ENCODE data around the gene MTCL1. TPM values are rescaled to one million over a fixed set of nuclear protein-coding genes. Genes with fewer than 3 reads are reported as not detected.

The MTCL1 gene
- total and polyA plus RNA-seq, 2 of the 8 experiments (the other 6 are each of a cell fraction or from before 2014, with no cell fraction given), result 16.6 to 60.8 TPM

- H3K79me1 ChIP-seq (ENCODE audit: low read depth, low read length), result no peaks in the 10 kb centered on the region; the same call in 1 of the 2 replicates
- H2BK15ac ChIP-seq (ENCODE audit: low read length), result no peak overlapping the region
- DNase-seq (ENCODE audit: low read depth in 1 of 2, low spot score in 2 of 2) (no peak), FAIRE-seq (no peak)
- H2BK12ac ChIP-seq (ENCODE audit: low read depth, low read length), result no peak overlapping the region
- no peak overlapping the region for H2AFZ ChIP-seq (ENCODE audit: low read length)
- H2AK5ac ChIP-seq (ENCODE audit: low read depth, low read length), result no peak overlapping the region
- H4K20me1 ChIP-seq (replicated peaks in 1 of 2; ENCODE audit: control insufficient read depth in 1 of 2, insufficient read depth in 2 of 2, low read length in 2 of 2), result no peaks in the 10 kb centered on the region
- H3K23me2 ChIP-seq (ENCODE audit: low read depth, low read length), result no peaks in the 10 kb centered on the region
- CTCF ChIA-PET (ENCODE audit: partially characterized antibody), result no interaction called here
- H3K4me3 ChIP-seq (ENCODE audit: extremely low read depth in 1 of 4, insufficient read depth in 2 of 4, low read depth in 3 of 4, low read length in 4 of 4), result no peak overlapping the region
- no peak overlapping the region for H3K27ac ChIP-seq (ENCODE audit: low read depth, low read length)
- no peak overlapping the region for H3K4ac ChIP-seq (replicated peaks; ENCODE audit: insufficient read length, low read depth, low read length)
- peaks cover 0 to 6% (median 3%) of the 10 kb centered on the region in 4 experiments; a peak in 5 of 7 replicates for H3K4me1 ChIP-seq (replicated peaks in 1 of 4; ENCODE audit: control insufficient read depth in 3 of 4, insufficient read depth in 4 of 4, low read length in 3 of 4)
- 95% methylated on average over 4 of the region's 4 CpGs; no CpG with 5 or more reads in 1 of the 2 experiments for WGBS, 2 experiments (ENCODE audit: extremely low coverage in 1 of 2, insufficient coverage in 1 of 2, insufficient read length in 1 of 2, insufficient replicate concordance in 2 of 2, low coverage in 1 of 2, low lambda C conversion rate in 2 of 2, missing lambda C conversion rate in 1 of 2)
- H3K56ac ChIP-seq (replicated peaks; ENCODE audit: insufficient read length, low read depth, low read length), result no peak overlapping the region
- no peak overlapping the region for H3K9ac ChIP-seq (replicated peaks in 1 of 4; ENCODE audit: extremely low read depth in 1 of 4, low read depth in 3 of 4, low read length in 3 of 4)
- H2BK120ac ChIP-seq (replicated peaks; ENCODE audit: low read depth, low read length), result no peak overlapping the region
- TF ChIP-seq CTCF (IDR thresholded peaks at IDR 0.05; ENCODE audit: control extremely low read depth in 1 of 3, insufficient read depth in 1 of 3, low read depth in 1 of 3, low read length in 3 of 3) (no peak), USF2 (IDR thresholded peaks at IDR 0.05; ENCODE audit: low read length) (no peak), POLR2A (IDR thresholded peaks at IDR 0.05; ENCODE audit: control extremely low read depth in 1 of 2, low read depth in 2 of 2, low read length in 2 of 2) (no peak), BACH1 (IDR thresholded peaks at IDR 0.05; ENCODE audit: low read length) (no peak), CTBP2 (IDR thresholded peaks at IDR 0.05; ENCODE audit: borderline replicate concordance, insufficient read depth, insufficient read length, low read length) (no peak), NANOG (IDR thresholded peaks at IDR 0.05; ENCODE audit: insufficient read depth, low read depth, low read length, poor library complexity, severe bottlenecking) (no peak), KDM4A (IDR thresholded peaks at IDR 0.05; ENCODE audit: low read depth, low read length, severe bottlenecking) (no peak), RAD21 (IDR thresholded peaks at IDR 0.05 in 1 of 2, conservative IDR thresholded peaks at IDR 0.05 in 1 of 2; ENCODE audit: low read depth in 2 of 2, low read length in 2 of 2) (no peak), SP1 (IDR thresholded peaks at IDR 0.05; ENCODE audit: low read depth, low read length) (no peak)
- no peaks in the 10 kb centered on the region for H3K9me3 ChIP-seq (ENCODE audit: insufficient read depth in 2 of 2, low read depth in 1 of 2, low read length in 1 of 2)
- H3K4me2 ChIP-seq (ENCODE audit: insufficient read depth in 1 of 2, low read depth in 2 of 2, low read length in 2 of 2), result no peak overlapping the region
- H3K14ac ChIP-seq (ENCODE audit: insufficient read length), result no peak overlapping the region
- H3K27me3 ChIP-seq (replicated peaks in 1 of 4; ENCODE audit: control insufficient read depth in 3 of 4, extremely low read depth in 1 of 4, insufficient read depth in 3 of 4, low read length in 3 of 4), result no peaks in the 10 kb centered on the region
- peaks cover 2 to 13% (median 9%) of the 10 kb centered on the region in 4 experiments; a peak in 6 of 8 replicates for H3K36me3 ChIP-seq (ENCODE audit: control insufficient read depth in 2 of 4, insufficient read depth in 4 of 4, low read length in 3 of 4)
- H4K5ac ChIP-seq (ENCODE audit: insufficient read length, low read depth, low read length), result no peak overlapping the region
- no peak overlapping the region for H3K18ac ChIP-seq (ENCODE audit: extremely low read depth, low read length)
- no peak overlapping the region for H3K23ac ChIP-seq (ENCODE audit: insufficient read length)
- H4K8ac ChIP-seq (ENCODE audit: extremely low read depth, insufficient read depth, low read length), result no peak overlapping the region
- H2BK20ac ChIP-seq (ENCODE audit: low read length), result no peak overlapping the region
- POLR2A ChIA-PET (ENCODE audit: partially characterized antibody), result no interaction called here
- H4K91ac ChIP-seq (replicated peaks; ENCODE audit: insufficient read length, low read length), result no peak overlapping the region
- no peak overlapping the region for H2BK5ac ChIP-seq (ENCODE audit: low read depth, low read length)
- no peaks in the 10 kb centered on the region for H3K79me2 ChIP-seq (ENCODE audit: control insufficient read depth in 1 of 2, insufficient read depth in 2 of 2, low read length in 2 of 2)
Measured at GRCh38 chr18:8805552-8805951, 100.2 kb downstream of the MTCL1 start.
